Retinal pigment epithelial cell (primary cell): ENCODE data around the gene ALAS1.

ENCODE experiments used
- DNase-seq: peaks from one replicate; pipeline ENCODE4 v3.0.0-alpha.2; 2010; ENCODE audit warnings: low read depth
- H3K4me3 ChIP-seq: 2 replicates; pipeline ENCODE4 v1.5.1; 2011; ENCODE audit warnings: mild to moderate bottlenecking, low read length, control low read depth, moderate library complexity
- TF ChIP-seq, protein P1 (sequence below): conservative IDR thresholded peaks from 2 replicates; pipeline ENCODE4 v1.5.1; 2011; ENCODE audit warnings: low read depth, low read length, control low read depth, inconsistent platforms

Gene ALAS1

DNA sequence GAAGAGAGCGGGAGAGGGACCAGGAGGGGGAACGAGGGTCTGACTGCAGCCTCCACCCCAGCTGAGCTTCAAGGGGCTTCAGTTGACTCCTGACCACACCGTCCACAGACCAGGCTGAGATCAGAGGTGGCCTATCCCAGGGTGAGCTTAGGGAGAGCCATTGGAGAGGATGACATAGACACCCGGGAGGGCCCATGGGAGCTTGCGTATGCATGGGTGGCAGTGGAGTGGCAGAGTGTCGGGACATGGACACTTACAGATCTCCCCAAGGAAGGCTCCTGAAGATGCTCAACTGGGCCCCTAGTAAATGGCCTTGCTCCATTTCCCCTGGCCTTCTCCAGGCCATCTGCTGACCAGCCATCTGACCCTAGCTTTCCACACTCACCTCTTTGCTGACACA, 12.6 kb upstream of the ALAS1 start:
- H3K4me3 ChIP-seq = no peak overlapping the region
- TF ChIP-seq, protein P1, sequence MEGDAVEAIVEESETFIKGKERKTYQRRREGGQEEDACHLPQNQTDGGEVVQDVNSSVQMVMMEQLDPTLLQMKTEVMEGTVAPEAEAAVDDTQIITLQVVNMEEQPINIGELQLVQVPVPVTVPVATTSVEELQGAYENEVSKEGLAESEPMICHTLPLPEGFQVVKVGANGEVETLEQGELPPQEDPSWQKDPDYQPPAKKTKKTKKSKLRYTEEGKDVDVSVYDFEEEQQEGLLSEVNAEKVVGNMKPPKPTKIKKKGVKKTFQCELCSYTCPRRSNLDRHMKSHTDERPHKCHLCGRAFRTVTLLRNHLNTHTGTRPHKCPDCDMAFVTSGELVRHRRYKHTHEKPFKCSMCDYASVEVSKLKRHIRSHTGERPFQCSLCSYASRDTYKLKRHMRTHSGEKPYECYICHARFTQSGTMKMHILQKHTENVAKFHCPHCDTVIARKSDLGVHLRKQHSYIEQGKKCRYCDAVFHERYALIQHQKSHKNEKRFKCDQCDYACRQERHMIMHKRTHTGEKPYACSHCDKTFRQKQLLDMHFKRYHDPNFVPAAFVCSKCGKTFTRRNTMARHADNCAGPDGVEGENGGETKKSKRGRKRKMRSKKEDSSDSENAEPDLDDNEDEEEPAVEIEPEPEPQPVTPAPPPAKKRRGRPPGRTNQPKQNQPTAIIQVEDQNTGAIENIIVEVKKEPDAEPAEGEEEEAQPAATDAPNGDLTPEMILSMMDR = no peak
- no peak for DNase-seq

DNA sequence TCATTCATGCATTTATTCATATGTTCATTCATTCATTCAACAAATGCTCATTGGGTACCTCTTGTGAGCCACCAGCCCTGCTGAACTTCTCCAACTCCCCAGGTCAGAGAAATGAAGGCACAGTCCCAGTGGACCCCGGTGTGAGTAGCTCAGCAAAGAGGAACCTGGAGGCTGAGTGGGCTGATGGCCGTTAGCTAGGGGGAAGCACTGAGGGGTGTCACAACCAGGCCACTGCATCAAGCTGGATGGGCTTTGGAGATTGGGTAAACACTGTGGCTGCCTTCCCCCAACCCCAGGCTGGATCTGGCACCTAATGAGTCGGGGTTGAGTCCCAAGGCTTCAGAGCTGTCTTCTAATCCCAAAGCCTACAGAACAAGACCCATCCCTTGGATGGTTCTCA, 12.1 kb upstream of the ALAS1 start:
- TF ChIP-seq, protein P1 = no peak
- H3K4me3 ChIP-seq = no peak overlapping the region
- no peak for DNase-seq

DNA sequence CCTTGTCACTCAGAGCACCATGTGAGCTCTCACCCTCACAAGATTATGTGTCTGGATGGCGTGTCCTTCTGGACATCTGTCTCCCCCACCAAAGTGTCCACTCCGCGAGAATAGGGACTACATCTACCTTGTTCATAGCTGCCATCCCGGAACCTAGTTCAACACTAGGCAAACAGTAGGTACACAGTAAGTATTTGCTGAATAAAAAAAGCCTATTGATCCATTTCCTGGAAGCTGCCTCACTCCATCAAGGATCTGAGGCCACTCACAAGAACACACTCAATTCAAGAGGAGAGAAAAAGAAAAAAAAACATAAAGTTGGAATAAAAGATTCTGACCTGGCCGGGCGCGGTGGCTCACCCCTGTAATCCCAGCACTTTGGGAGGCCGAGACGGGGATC, 11.2 kb upstream of the ALAS1 start:
- no peak overlapping the region for H3K4me3 ChIP-seq
- no peak for DNase-seq
- TF ChIP-seq, protein P1 = no peak

DNA sequence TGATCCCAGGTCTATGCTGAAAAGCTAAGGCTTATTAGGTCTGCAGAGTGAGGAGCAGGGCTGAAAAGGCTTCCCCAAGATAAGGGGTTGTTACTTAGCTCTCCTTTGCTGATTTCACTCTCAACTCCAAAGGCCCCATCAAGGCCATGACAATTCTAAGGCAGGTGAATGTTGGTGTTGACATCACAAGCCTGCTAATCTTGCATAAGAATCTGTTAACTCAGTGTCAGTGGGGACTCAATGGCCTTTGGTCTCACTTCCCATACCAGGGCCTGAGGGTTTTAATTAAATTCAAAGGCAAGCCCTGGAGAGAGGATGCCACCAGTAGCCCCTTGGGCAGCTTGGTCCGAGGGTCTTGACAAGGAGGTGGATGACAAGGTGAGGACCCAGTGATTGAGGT, 9.4 kb upstream of the ALAS1 start:
- H3K4me3 ChIP-seq = no peak overlapping the region
- TF ChIP-seq, protein P1 = no peak
- no peak for DNase-seq

DNA sequence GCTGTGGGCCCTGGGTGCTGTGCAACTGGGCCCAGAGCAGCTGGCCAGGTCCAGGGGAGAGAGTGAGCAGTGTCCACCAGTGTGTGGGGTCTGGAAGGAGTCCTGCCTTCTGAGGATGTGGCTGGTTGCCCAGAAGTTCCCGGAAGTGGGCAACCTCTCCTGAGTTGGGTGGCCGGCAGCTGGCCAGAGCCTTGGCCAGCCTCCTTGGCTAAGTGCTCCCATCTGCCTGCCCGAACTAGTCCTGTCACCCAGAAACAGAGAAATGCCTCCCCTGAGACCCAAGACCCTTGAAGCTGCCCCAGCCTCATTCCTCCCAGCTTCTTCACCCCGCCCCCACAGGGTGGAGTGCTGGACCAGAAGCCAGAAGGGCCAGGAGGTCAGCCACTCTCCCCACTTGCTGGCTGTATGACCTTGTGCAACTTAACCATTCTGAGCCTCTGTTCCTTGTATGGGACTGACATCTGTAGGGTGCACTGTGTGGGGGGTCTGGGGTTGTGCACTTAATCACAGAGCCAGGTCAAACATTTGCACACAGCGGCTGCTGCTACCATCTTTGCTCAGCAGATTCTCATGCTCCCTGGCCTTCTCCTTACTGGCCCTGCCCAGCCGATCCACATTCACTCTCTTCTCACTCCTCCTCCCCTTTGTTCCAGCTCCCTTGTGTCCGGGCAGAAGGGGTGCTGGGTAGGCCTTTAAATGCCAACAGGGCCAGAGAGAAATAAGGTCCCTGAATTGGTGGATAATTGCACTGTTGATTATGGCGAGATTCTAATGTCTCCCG, 7.5 kb upstream of the ALAS1 start:
- DNase-seq = no peak
- TF ChIP-seq, protein P1 = no peak
- H3K4me3 ChIP-seq = no peak overlapping the region

DNA sequence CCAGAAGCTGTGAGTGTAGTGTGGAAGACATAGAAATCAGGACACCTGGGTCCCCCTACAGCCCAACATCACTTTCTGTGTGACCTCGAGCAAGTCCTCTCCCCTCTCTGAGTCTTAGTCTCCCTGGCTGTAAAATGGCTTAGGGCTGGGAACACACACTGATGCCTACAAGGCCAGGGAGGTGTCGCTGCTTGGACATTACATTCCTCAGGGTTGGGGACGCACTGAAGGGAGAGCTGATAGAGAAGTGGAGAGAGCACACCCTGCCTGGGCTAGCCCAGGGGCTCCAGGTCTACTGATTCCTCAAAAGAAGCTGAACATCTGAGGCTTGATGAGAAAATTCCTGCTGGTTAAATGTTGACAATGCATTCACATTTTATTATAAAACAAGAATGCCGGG, 6.3 kb upstream of the ALAS1 start:
- DNase-seq = no peak
- no peak overlapping the region for H3K4me3 ChIP-seq
- TF ChIP-seq, protein P1 = no peak

DNA sequence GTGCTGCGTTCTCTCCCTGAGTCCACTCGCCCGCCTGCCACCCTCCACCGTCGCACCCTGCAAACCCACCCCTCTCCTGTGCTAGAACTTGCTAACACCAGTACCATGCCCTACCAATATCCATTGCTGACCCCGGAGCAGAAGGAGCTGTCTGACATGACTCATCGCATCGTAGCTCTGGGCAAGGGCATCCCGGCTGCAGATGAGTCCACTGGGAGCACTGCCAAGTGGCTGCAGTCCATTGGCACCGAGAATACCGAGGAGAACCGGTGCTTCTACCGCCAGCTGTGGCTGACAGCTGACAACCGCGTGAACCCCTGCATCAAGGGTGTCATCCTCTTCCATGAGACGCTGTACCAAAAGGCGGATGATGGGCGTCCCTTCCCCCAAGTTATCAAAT, 4.9 kb upstream of the ALAS1 start:
- TF ChIP-seq, protein P1 = no peak
- H3K4me3 ChIP-seq = no peak overlapping the region
- no peak for DNase-seq
